ENCODE data around the gene PIGU. TPM values are rescaled to one million over a fixed set of nuclear protein-coding genes. Genes with fewer than 3 reads are reported as not detected.

PIGU gene
- total and polyA plus RNA-seq, 2 of the 13 experiments (the other 11 are each of a cell fraction or from before 2014, with no cell fraction given), result 45.5 to 231 TPM

DNA sequence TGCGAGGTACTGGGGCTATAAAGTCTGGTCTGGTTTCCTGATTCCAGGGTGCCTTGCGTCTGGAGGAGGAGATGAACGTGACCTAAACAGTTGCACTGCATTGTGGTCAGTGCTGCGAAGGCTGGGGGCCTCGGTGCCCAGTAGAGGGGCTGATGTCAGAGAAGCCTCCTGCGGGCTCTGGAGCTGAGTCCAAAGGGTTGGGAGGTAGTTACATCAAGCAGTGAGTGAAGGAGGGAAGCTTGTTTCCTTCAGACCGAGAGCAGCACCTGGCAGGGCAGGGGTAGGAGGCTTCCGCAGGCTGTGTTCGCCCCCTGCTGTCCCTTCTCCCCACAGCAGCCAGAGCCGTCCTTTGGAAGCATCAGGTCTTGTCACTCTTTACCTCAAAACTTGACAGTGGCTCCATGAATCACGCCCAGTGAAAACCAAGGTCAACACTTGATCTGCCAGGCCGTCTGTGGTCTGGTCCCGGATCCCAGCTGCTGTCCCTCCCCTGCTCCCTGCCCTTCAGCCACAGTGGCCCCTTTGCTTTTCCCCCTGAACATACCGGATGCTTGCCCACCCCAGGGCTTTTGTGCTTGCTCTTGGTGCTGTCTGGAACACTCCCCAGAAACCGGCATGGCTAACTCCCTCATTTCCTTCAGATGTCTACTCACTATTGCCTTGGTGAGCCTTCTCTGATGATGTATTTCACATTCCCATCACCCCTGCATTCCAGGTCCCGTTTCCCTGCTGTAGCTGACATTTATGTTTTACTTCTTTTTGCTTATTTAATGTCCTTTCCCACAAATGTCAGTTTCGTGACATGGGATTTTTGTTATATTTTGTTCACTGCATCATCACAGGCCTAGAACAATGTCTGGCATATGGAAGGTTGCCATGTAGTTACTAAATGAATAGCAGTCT is 153.7 kb downstream of the PIGU start (continued):
- TF ChIP-seq, protein P1, sequence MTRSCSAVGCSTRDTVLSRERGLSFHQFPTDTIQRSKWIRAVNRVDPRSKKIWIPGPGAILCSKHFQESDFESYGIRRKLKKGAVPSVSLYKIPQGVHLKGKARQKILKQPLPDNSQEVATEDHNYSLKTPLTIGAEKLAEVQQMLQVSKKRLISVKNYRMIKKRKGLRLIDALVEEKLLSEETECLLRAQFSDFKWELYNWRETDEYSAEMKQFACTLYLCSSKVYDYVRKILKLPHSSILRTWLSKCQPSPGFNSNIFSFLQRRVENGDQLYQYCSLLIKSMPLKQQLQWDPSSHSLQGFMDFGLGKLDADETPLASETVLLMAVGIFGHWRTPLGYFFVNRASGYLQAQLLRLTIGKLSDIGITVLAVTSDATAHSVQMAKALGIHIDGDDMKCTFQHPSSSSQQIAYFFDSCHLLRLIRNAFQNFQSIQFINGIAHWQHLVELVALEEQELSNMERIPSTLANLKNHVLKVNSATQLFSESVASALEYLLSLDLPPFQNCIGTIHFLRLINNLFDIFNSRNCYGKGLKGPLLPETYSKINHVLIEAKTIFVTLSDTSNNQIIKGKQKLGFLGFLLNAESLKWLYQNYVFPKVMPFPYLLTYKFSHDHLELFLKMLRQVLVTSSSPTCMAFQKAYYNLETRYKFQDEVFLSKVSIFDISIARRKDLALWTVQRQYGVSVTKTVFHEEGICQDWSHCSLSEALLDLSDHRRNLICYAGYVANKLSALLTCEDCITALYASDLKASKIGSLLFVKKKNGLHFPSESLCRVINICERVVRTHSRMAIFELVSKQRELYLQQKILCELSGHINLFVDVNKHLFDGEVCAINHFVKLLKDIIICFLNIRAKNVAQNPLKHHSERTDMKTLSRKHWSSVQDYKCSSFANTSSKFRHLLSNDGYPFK (CRISPR knock-in tag; IDR thresholded peaks at IDR 0.05; ENCODE audit: borderline replicate concordance), result peak; percentile 65; the same call in 1 of the 2 replicates
- TF ChIP-seq, protein P2, sequence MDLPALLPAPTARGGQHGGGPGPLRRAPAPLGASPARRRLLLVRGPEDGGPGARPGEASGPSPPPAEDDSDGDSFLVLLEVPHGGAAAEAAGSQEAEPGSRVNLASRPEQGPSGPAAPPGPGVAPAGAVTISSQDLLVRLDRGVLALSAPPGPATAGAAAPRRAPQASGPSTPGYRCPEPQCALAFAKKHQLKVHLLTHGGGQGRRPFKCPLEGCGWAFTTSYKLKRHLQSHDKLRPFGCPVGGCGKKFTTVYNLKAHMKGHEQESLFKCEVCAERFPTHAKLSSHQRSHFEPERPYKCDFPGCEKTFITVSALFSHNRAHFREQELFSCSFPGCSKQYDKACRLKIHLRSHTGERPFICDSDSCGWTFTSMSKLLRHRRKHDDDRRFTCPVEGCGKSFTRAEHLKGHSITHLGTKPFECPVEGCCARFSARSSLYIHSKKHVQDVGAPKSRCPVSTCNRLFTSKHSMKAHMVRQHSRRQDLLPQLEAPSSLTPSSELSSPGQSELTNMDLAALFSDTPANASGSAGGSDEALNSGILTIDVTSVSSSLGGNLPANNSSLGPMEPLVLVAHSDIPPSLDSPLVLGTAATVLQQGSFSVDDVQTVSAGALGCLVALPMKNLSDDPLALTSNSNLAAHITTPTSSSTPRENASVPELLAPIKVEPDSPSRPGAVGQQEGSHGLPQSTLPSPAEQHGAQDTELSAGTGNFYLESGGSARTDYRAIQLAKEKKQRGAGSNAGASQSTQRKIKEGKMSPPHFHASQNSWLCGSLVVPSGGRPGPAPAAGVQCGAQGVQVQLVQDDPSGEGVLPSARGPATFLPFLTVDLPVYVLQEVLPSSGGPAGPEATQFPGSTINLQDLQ (CRISPR knock-in tag; IDR thresholded peaks at IDR 0.05), result no peak
- TF ChIP-seq ZMYM3 (CRISPR knock-in tag; IDR thresholded peaks at IDR 0.05) (0 out of 2 replicates have a peak, but pooled peaks have one; percentile 53), FIP1L1 (IDR thresholded peaks at IDR 0.05; ENCODE audit: borderline replicate concordance, insufficient read depth, low read depth, low read length) (no peak), ZKSCAN1 (IDR thresholded peaks at IDR 0.05; ENCODE audit: low read length) (0 out of 2 replicates have a peak, but pooled peaks have one; percentile 16), ASH2L (IDR thresholded peaks at IDR 0.05; ENCODE audit: insufficient read length, low read depth, low read length) (no peak), FOXA1 (IDR thresholded peaks at IDR 0.05) (no peak), FOXA1 (CRISPR knock-in tag; IDR thresholded peaks at IDR 0.05) (no peak; the same call in 1 of the 2 replicates), ZNF878 (CRISPR knock-in tag; IDR thresholded peaks at IDR 0.05) (no peak; the same call in 1 of the 2 replicates), ZSCAN31 (CRISPR knock-in tag; IDR thresholded peaks at IDR 0.05; ENCODE audit: low read depth) (no peak), CENPX (CRISPR knock-in tag; IDR thresholded peaks at IDR 0.05) (no peak), ZNF263 (CRISPR knock-in tag; IDR thresholded peaks at IDR 0.05) (no peak), ZNF615 (CRISPR knock-in tag; IDR thresholded peaks at IDR 0.05; ENCODE audit: borderline replicate concordance) (no peak), FOXO1 (CRISPR knock-in tag; IDR thresholded peaks at IDR 0.05) (peak; percentile 37; the same call in 1 of the 2 replicates), HOXA9 (CRISPR knock-in tag; IDR thresholded peaks at IDR 0.05; ENCODE audit: borderline replicate concordance) (no peak)
- TF ChIP-seq, protein P3, sequence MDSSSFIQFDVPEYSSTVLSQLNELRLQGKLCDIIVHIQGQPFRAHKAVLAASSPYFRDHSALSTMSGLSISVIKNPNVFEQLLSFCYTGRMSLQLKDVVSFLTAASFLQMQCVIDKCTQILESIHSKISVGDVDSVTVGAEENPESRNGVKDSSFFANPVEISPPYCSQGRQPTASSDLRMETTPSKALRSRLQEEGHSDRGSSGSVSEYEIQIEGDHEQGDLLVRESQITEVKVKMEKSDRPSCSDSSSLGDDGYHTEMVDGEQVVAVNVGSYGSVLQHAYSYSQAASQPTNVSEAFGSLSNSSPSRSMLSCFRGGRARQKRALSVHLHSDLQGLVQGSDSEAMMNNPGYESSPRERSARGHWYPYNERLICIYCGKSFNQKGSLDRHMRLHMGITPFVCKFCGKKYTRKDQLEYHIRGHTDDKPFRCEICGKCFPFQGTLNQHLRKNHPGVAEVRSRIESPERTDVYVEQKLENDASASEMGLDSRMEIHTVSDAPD (CRISPR knock-in tag; IDR thresholded peaks at IDR 0.05), result no peak
- TF ChIP-seq, protein P4, sequence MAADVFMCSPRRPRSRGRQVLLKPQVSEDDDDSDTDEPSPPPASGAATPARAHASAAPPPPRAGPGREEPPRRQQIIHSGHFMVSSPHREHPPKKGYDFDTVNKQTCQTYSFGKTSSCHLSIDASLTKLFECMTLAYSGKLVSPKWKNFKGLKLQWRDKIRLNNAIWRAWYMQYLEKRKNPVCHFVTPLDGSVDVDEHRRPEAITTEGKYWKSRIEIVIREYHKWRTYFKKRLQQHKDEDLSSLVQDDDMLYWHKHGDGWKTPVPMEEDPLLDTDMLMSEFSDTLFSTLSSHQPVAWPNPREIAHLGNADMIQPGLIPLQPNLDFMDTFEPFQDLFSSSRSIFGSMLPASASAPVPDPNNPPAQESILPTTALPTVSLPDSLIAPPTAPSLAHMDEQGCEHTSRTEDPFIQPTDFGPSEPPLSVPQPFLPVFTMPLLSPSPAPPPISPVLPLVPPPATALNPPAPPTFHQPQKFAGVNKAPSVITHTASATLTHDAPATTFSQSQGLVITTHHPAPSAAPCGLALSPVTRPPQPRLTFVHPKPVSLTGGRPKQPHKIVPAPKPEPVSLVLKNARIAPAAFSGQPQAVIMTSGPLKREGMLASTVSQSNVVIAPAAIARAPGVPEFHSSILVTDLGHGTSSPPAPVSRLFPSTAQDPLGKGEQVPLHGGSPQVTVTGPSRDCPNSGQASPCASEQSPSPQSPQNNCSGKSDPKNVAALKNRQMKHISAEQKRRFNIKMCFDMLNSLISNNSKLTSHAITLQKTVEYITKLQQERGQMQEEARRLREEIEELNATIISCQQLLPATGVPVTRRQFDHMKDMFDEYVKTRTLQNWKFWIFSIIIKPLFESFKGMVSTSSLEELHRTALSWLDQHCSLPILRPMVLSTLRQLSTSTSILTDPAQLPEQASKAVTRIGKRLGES (CRISPR knock-in tag; IDR thresholded peaks at IDR 0.05; ENCODE audit: borderline replicate concordance), result no peak
- TF ChIP-seq, protein P5, sequence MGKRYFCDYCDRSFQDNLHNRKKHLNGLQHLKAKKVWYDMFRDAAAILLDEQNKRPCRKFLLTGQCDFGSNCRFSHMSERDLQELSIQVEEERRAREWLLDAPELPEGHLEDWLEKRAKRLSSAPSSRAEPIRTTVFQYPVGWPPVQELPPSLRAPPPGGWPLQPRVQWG (CRISPR knock-in tag; IDR thresholded peaks at IDR 0.05; ENCODE audit: borderline replicate concordance, low read depth), result no peak
